HepG2 (cell line): Measurements from ENCODE around the gene IL6R. TPM values are rescaled to one million over a fixed set of nuclear protein-coding genes. Genes with fewer than 3 reads are reported as not detected.

Experiments
- CHCHD3 ChIP-seq: sonication (generic); formaldehyde crosslinking; IDR thresholded peaks from 2 replicates; pipeline ENCODE4 v1.8.0; 2022; ENCODE audit warnings: mild to moderate bottlenecking, missing genetic modification reagents, moderate library complexity
- FOSL2 ChIP-seq: sonication (generic); formaldehyde crosslinking; IDR thresholded peaks from 2 replicates; pipeline ENCODE4 v1.4.0; 2020; ENCODE audit warnings: missing genetic modification reagents
- HCFC1 ChIP-seq: fragments of 150-350 bp; IDR thresholded peaks from 2 replicates; pipeline ENCODE4 v1.6.1; 2014; ENCODE audit warnings: low read depth, low read length
- HIVEP1 ChIP-seq: sonication (generic); formaldehyde crosslinking; IDR thresholded peaks from 2 replicates; pipeline ENCODE4 v1.4.0; 2020; ENCODE audit warnings: mild to moderate bottlenecking, missing genetic modification reagents
- HOXA3 ChIP-seq: sonication (generic); formaldehyde crosslinking; IDR thresholded peaks from 2 replicates; pipeline ENCODE4 v1.5.0; 2020; ENCODE audit warnings: missing genetic modification reagents
- JARID2 ChIP-seq: sonication (generic); formaldehyde crosslinking; IDR thresholded peaks from 2 replicates; pipeline ENCODE4 v1.8.1; 2023; ENCODE audit warnings: missing genetic modification reagents, inconsistent platforms; ENCODE audit not compliant: insufficient replicate concordance
- KAT2B ChIP-seq: fragments of 150-350 bp; IDR thresholded peaks from 2 replicates; pipeline ENCODE4 v1.6.1; 2014; ENCODE audit warnings: low read depth, low read length, borderline replicate concordance
- MIER3 ChIP-seq: IDR thresholded peaks from 2 replicates; pipeline ENCODE4 v1.6.1; 2016; ENCODE audit warnings: missing compliant biosample characterization, borderline replicate concordance
- NFRKB ChIP-seq: fragments of 450-650 bp; IDR thresholded peaks from 2 replicates; pipeline ENCODE4 v1.6.1; 2017
- SALL2 ChIP-seq: sonication (generic); formaldehyde crosslinking; IDR thresholded peaks from 2 replicates; pipeline ENCODE4 v1.8.1; 2023; ENCODE audit warnings: mild to moderate bottlenecking, missing genetic modification reagents, inconsistent platforms
- TARDBP ChIP-seq: sonication (generic); formaldehyde crosslinking; IDR thresholded peaks from 2 replicates; pipeline ENCODE4 v1.8.0; 2022; ENCODE audit warnings: mild to moderate bottlenecking, missing genetic modification reagents
- ZFY ChIP-seq: sonication (generic); formaldehyde crosslinking; IDR thresholded peaks from 2 replicates; pipeline ENCODE4 v1.4.0; 2020; ENCODE audit warnings: missing genetic modification reagents
- ZMYM3 ChIP-seq: sonication (generic); formaldehyde crosslinking; IDR thresholded peaks from 2 replicates; pipeline ENCODE4 v1.5.1; 2020; ENCODE audit warnings: mild to moderate bottlenecking, missing genetic modification reagents
- ZNF264 ChIP-seq: sonication (generic); formaldehyde crosslinking; IDR thresholded peaks from 2 replicates; pipeline ENCODE4 v1.4.0; 2020; ENCODE audit warnings: missing genetic modification reagents
- ZNF317 ChIP-seq: sonication (generic); formaldehyde crosslinking; IDR thresholded peaks from 2 replicates; pipeline ENCODE4 v1.5.0; 2020; ENCODE audit warnings: mild to moderate bottlenecking, missing genetic modification reagents
- ZNF430 ChIP-seq: sonication (generic); formaldehyde crosslinking; IDR thresholded peaks from 2 replicates; pipeline ENCODE4 v1.9.0; 2021; ENCODE audit warnings: mild to moderate bottlenecking, missing genetic modification reagents
- ZNF589 ChIP-seq: sonication (generic); formaldehyde crosslinking; conservative IDR thresholded peaks from 2 replicates; pipeline ENCODE4 v1.8.0; 2022; ENCODE audit warnings: mild to moderate bottlenecking, moderate library complexity, missing genetic modification reagents
- ZNF839 ChIP-seq: sonication (generic); formaldehyde crosslinking; IDR thresholded peaks from 2 replicates; pipeline ENCODE4 v1.4.0; 2020; ENCODE audit warnings: missing genetic modification reagents, mild to moderate bottlenecking, borderline replicate concordance
- polyA plus RNA-seq, 8 experiments: library from polyadenylated mRNA; depleted of rRNA in 3 of 8; stranded (reverse) in 7 of 8; unstranded in 1 of 8; fragments of >200 nt; fragmentation: Illumina TruSeq in 4 of 8; extraction: Trizol in 4 of 8; gene quantifications; 2 replicates each; pipeline versions ENCODE4 v1.2.1 to v1.2.3, GENCODE V29; 2011 to 2016; ENCODE audit warnings: low read depth in 4 of 8, missing spikeins in 1 of 8, mixed read lengths in 1 of 8; ENCODE audit not compliant: insufficient read depth in 1 of 8
- total RNA-seq, 5 experiments: library from RNA; depleted of rRNA; stranded (reverse); fragments of >200 nt; fragmentation: Illumina TruSeq; extraction: Trizol; gene quantifications; 2 replicates each; pipeline ENCODE4 v1.2.3, GENCODE V29; 2016; ENCODE audit warnings: low read depth in 1 of 5
- TF ChIP-seq, protein P1 (sequence below): sonication (generic); formaldehyde crosslinking; IDR thresholded peaks from 2 replicates; pipeline ENCODE4 v1.4.0; 2020; ENCODE audit warnings: missing genetic modification reagents, borderline replicate concordance
- TF ChIP-seq, protein P2 (sequence below): sonication (generic); formaldehyde crosslinking; IDR thresholded peaks from 2 replicates; pipeline ENCODE4 v1.5.1; 2020; ENCODE audit warnings: missing genetic modification reagents, mild to moderate bottlenecking, borderline replicate concordance
- TF ChIP-seq, protein P3 (sequence below): IDR thresholded peaks from 2 replicates; pipeline ENCODE4 v1.6.1; 2012; ENCODE audit warnings: inconsistent platforms
- TF ChIP-seq, protein P4 (sequence below): sonication (generic); formaldehyde crosslinking; IDR thresholded peaks from 2 replicates; pipeline ENCODE4 v1.8.0; 2022; ENCODE audit warnings: mild to moderate bottlenecking, missing genetic modification reagents, borderline replicate concordance

IL6R gene
- total and polyA plus RNA-seq, 2 of the 13 experiments (the other 11 are each of a cell fraction or from before 2014, with no cell fraction given) = 5.0 to 24.5 TPM

DNA sequence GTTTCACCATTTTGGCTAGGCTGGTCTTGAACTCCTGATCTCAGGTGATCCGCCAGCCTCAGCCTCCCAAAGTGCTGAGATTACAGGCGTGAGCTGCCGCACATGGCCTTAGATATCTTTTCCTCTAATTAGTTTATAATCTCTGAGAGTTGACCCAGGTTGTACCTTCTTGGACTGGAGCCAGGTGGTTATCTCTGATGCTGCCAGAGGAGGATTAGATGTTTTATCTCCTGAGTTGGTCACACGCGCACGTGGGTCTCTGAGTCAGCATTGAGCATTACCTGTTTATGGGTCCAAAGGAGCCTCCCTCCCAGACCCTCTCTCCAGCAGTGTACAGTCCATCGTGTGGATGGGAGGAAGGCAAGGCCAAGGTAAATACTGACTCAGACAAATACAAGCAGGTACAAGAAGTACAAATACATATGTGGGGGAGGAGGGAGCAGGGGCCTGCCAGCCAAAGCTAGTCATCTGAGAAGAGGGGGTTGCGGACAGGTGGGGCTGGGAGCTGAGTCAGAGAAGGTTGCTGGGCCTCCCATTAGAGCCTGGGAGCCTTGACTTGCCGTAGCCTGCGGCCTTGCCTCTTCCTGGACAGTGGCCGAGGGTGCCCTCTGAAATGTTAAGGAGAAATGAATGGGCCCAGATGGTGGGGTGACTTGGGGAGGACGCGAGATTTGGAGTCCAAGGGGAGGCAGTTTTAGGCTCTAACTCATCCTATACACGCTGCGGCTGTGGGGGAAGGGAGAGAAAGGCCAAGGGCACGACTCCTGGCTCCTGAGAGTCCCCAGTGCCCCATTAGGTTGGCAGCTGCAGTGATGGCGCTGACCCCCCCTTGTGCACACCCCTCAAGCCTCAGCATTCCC, 13.1 kb downstream of the IL6R start (continued):
- TF ChIP-seq, protein P1, sequence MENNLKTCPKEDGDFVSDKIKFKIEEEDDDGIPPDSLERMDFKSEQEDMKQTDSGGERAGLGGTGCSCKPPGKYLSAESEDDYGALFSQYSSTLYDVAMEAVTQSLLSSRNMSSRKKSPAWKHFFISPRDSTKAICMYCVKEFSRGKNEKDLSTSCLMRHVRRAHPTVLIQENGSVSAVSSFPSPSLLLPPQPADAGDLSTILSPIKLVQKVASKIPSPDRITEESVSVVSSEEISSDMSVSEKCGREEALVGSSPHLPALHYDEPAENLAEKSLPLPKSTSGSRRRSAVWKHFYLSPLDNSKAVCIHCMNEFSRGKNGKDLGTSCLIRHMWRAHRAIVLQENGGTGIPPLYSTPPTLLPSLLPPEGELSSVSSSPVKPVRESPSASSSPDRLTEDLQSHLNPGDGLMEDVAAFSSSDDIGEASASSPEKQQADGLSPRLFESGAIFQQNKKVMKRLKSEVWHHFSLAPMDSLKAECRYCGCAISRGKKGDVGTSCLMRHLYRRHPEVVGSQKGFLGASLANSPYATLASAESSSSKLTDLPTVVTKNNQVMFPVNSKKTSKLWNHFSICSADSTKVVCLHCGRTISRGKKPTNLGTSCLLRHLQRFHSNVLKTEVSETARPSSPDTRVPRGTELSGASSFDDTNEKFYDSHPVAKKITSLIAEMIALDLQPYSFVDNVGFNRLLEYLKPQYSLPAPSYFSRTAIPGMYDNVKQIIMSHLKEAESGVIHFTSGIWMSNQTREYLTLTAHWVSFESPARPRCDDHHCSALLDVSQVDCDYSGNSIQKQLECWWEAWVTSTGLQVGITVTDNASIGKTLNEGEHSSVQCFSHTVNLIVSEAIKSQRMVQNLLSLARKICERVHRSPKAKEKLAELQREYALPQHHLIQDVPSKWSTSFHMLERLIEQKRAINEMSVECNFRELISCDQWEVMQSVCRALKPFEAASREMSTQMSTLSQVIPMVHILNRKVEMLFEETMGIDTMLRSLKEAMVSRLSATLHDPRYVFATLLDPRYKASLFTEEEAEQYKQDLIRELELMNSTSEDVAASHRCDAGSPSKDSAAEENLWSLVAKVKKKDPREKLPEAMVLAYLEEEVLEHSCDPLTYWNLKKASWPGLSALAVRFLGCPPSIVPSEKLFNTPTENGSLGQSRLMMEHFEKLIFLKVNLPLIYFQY (CRISPR knock-in tag) = peak; percentile 77; the same call in 1 of the 2 replicates
- TF ChIP-seq ZNF317 (CRISPR knock-in tag) (peak; percentile 87), ZNF589 (CRISPR knock-in tag) (peak; percentile 53; the same call in 1 of the 2 replicates), KAT2B (no peak), ZFY (peak; percentile 79), MIER3 (CRISPR knock-in tag) (peak; percentile 97), NFRKB (no peak), ZNF264 (peak; percentile 73; the same call in 1 of the 2 replicates), ZMYM3 (CRISPR knock-in tag) (peak; percentile 73), ZNF839 (CRISPR knock-in tag) (0 out of 2 replicates have a peak, but pooled peaks have one; percentile 17), SALL2 (peak; percentile 77), ZNF430 (CRISPR knock-in tag) (peak; percentile 79; the same call in 1 of the 2 replicates), FOSL2 (CRISPR knock-in tag) (peak; percentile 99), HIVEP1 (no peak), HCFC1 (no peak), CHCHD3 (CRISPR knock-in tag) (no peak), HOXA3 (CRISPR knock-in tag) (peak; percentile 76; the same call in 1 of the 2 replicates), JARID2 (CRISPR knock-in tag) (no peak), TARDBP (CRISPR knock-in tag) (peak; percentile 97)
- TF ChIP-seq, protein P2, sequence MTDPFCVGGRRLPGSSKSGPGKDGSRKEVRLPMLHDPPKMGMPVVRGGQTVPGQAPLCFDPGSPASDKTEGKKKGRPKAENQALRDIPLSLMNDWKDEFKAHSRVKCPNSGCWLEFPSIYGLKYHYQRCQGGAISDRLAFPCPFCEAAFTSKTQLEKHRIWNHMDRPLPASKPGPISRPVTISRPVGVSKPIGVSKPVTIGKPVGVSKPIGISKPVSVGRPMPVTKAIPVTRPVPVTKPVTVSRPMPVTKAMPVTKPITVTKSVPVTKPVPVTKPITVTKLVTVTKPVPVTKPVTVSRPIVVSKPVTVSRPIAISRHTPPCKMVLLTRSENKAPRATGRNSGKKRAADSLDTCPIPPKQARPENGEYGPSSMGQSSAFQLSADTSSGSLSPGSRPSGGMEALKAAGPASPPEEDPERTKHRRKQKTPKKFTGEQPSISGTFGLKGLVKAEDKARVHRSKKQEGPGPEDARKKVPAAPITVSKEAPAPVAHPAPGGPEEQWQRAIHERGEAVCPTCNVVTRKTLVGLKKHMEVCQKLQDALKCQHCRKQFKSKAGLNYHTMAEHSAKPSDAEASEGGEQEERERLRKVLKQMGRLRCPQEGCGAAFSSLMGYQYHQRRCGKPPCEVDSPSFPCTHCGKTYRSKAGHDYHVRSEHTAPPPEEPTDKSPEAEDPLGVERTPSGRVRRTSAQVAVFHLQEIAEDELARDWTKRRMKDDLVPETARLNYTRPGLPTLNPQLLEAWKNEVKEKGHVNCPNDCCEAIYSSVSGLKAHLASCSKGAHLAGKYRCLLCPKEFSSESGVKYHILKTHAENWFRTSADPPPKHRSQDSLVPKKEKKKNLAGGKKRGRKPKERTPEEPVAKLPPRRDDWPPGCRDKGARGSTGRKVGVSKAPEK (CRISPR knock-in tag) = peak; percentile 87; the same call in 1 of the 2 replicates
- TF ChIP-seq, protein P3, sequence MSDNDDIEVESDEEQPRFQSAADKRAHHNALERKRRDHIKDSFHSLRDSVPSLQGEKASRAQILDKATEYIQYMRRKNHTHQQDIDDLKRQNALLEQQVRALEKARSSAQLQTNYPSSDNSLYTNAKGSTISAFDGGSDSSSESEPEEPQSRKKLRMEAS = peak; percentile 92
- TF ChIP-seq, protein P4, sequence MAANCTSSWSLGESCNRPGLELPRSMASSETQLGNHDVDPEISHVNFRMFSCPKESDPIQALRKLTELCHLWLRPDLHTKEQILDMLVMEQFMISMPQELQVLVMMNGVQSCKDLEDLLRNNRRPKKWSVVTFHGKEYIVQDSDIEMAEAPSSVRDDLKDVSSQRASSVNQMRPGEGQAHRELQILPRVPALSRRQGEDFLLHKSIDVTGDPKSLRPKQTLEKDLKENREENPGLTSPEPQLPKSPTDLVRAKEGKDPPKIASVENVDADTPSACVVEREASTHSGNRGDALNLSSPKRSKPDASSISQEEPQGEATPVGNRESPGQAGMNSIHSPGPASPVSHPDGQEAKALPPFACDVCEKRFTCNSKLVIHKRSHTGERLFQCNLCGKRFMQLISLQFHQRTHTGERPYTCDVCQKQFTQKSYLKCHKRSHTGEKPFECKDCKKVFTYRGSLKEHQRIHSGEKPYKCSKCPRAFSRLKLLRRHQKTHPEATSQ = no peak
